Hepatocyte (in vitro differentiated cells): ENCODE results near the gene SLCO3A1.

Source experiments
- EZH2 ChIP-seq: fragments of 200-600 bp; sonication (generic); IDR thresholded peaks from 2 replicates; pipeline ENCODE4 v1.6.1; 2016; ENCODE audit warnings: antibody characterized with exemption, mild to moderate bottlenecking, borderline replicate concordance
- EZH2phosphoT487 ChIP-seq: fragments of 200-600 bp; sonication (generic); IDR thresholded peaks from one replicate; pipeline ENCODE4 v1.6.1; 2018; ENCODE audit warnings: antibody characterized with exemption, mild to moderate bottlenecking, low read depth, moderate library complexity; ENCODE audit not compliant: unreplicated experiment, severe bottlenecking
- TF ChIP-seq, protein P1 (sequence below): fragments of 200-600 bp; sonication (generic); IDR thresholded peaks from 2 replicates; pipeline ENCODE4 v1.5.1; 2016; ENCODE audit warnings: antibody characterized with exemption, mild to moderate bottlenecking; ENCODE audit not compliant: poor library complexity

DNA sequence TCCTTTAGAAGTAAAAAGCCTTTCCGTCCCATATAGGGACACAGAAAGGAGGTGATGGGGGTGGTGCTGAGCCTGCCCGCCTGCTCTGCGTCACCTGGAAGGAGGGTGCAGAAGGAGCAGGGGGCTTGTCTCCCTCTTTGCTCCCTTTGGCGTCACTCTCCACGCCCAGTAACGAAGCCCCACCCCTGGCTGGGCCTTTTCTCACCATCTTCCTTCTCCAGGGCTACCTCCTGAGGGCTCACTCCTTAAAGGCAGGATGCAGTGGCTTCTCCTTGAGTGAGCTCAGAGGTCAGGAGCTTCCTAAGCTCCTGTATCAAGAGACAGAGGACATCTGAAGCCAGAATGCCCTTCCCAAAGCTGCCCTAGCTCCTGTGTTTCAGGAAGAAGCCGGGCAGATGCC lies 31.5 kb downstream of the SLCO3A1 start:
- TF ChIP-seq, protein P1, sequence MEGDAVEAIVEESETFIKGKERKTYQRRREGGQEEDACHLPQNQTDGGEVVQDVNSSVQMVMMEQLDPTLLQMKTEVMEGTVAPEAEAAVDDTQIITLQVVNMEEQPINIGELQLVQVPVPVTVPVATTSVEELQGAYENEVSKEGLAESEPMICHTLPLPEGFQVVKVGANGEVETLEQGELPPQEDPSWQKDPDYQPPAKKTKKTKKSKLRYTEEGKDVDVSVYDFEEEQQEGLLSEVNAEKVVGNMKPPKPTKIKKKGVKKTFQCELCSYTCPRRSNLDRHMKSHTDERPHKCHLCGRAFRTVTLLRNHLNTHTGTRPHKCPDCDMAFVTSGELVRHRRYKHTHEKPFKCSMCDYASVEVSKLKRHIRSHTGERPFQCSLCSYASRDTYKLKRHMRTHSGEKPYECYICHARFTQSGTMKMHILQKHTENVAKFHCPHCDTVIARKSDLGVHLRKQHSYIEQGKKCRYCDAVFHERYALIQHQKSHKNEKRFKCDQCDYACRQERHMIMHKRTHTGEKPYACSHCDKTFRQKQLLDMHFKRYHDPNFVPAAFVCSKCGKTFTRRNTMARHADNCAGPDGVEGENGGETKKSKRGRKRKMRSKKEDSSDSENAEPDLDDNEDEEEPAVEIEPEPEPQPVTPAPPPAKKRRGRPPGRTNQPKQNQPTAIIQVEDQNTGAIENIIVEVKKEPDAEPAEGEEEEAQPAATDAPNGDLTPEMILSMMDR: no peak
- no peak for TF ChIP-seq EZH2phosphoT487
- TF ChIP-seq EZH2: no peak
